Hepatocyte (in vitro differentiated cells): ENCODE data around the gene SCFD2. TPM values are rescaled to one million over a fixed set of nuclear protein-coding genes. Genes with fewer than 3 reads are reported as not detected.

Experiments used
- DNase-seq: peaks from one replicate; pipeline ENCODE4 v3.0.0-alpha.2; 2016; ENCODE audit warnings: low spot score
- H2AFZ ChIP-seq: fragments of 200-600 bp; sonication (generic); 2 replicates; pipeline ENCODE4 v1.6.0; 2016; ENCODE audit warnings: antibody characterized with exemption, mild to moderate bottlenecking
- H3K27ac ChIP-seq: fragments of 200-600 bp; sonication (generic); 2 replicates; pipeline ENCODE4 v1.5.1; 2016; ENCODE audit warnings: mild to moderate bottlenecking
- H3K27me3 ChIP-seq: fragments of 200-600 bp; sonication (generic); 2 replicates; pipeline ENCODE4 v1.6.1; 2016
- H3K36me3 ChIP-seq: fragments of 200-600 bp; sonication (generic); replicated peaks from 2 replicates; pipeline ENCODE4 v1.5.1; 2016; ENCODE audit warnings: low read depth; ENCODE audit not compliant: insufficient read depth
- H3K4me1 ChIP-seq: fragments of 200-600 bp; sonication (generic); 2 replicates; pipeline ENCODE4 v1.5.1; 2016; ENCODE audit warnings: mild to moderate bottlenecking, moderate library complexity; ENCODE audit not compliant: insufficient read depth
- H3K4me2 ChIP-seq: fragments of 200-600 bp; sonication (generic); 2 replicates; pipeline ENCODE4 v1.6.0; 2016
- H3K4me3 ChIP-seq: fragments of 200-600 bp; sonication (generic); 2 replicates; pipeline ENCODE4 v1.5.1; 2016; ENCODE audit warnings: mild to moderate bottlenecking
- H3K79me2 ChIP-seq: fragments of 200-600 bp; sonication (generic); 2 replicates; pipeline ENCODE4 v1.6.0; 2017; ENCODE audit warnings: mild to moderate bottlenecking
- H3K9me2 ChIP-seq: fragments of 200-600 bp; sonication (generic); replicated peaks from 2 replicates; pipeline ENCODE4 v1.6.0; 2017; ENCODE audit warnings: mild to moderate bottlenecking; ENCODE audit not compliant: insufficient read depth
- H3K9me3 ChIP-seq: fragments of 200-600 bp; sonication (generic); 2 replicates; pipeline ENCODE4 v1.5.1; 2016; ENCODE audit warnings: low read depth, mild to moderate bottlenecking
- H4K20me1 ChIP-seq: fragments of 200-600 bp; sonication (generic); 2 replicates; pipeline ENCODE4 v1.6.0; 2016; ENCODE audit warnings: mild to moderate bottlenecking; ENCODE audit not compliant: insufficient read depth, poor library complexity, severe bottlenecking
- CTCF ChIP-seq: fragments of 200-600 bp; sonication (generic); IDR thresholded peaks from 2 replicates; pipeline ENCODE4 v1.5.1; 2016; ENCODE audit warnings: antibody characterized with exemption, mild to moderate bottlenecking; ENCODE audit not compliant: poor library complexity
- EZH2 ChIP-seq: fragments of 200-600 bp; sonication (generic); IDR thresholded peaks from 2 replicates; pipeline ENCODE4 v1.6.1; 2016; ENCODE audit warnings: antibody characterized with exemption, mild to moderate bottlenecking, borderline replicate concordance
- EZH2phosphoT487 ChIP-seq: fragments of 200-600 bp; sonication (generic); IDR thresholded peaks from one replicate; pipeline ENCODE4 v1.6.1; 2018; ENCODE audit warnings: antibody characterized with exemption, mild to moderate bottlenecking, low read depth, moderate library complexity; ENCODE audit not compliant: unreplicated experiment, severe bottlenecking
- WGBS: methylation state at CpG from one replicate; pipeline ENCODE4 v1.1.6; 2016; ENCODE audit warnings: low lambda C conversion rate; ENCODE audit errors: missing lambda C conversion rate; 5-methylcytosine and 5-hydroxymethylcytosine counted together
- polyA plus RNA-seq: library from polyadenylated mRNA; unstranded; fragments of >200 nt; fragmentation: Nextera tagmentation; extraction: Ambion mirVana; gene quantifications from 2 replicates; pipeline ENCODE4 v1.2.1, GENCODE V29; 2016
- total RNA-seq: library from RNA; depleted of rRNA; stranded (reverse); fragments of >200 nt; gene quantifications from 2 replicates; pipeline ENCODE4 v1.2.3, GENCODE V29; 2014

The SCFD2 gene
- total and polyA plus RNA-seq, 2 experiments from 2014 or later: 8.4 to 15.7 TPM

- Histone ChIP-seq H3K4me2 (no peak overlapping the region), H3K9me2 (no peaks in the 10 kb centered on the region), H3K27ac (no peak overlapping the region), H2AFZ (no peak overlapping the region), H3K4me3 (no peak overlapping the region), H3K36me3 (no peaks in the 10 kb centered on the region), H3K27me3 (no peaks in the 10 kb centered on the region), H4K20me1 (no peaks in the 10 kb centered on the region), H3K9me3 (no peaks in the 10 kb centered on the region), H3K4me1 (peaks cover 9% of the 10 kb centered on the region), H3K79me2 (no peaks in the 10 kb centered on the region)
- no peak for DNase-seq
- WGBS: 90% methylated on average over 4 of the region's 4 CpGs
- TF ChIP-seq CTCF: no peak
- TF ChIP-seq EZH2: no peak
- TF ChIP-seq EZH2phosphoT487: no peak
These were observed 489.8 kb downstream of the SCFD2 start for GRCh38 chr4:52876069-52876468.

GRCh38 chr4:52874948-52875347 is 490.9 kb downstream of the SCFD2 start:
- H3K9me2 ChIP-seq: no peaks in the 10 kb centered on the region
- peaks cover 15% of the 10 kb centered on the region for H3K4me1 ChIP-seq
- DNase-seq: no peak
- TF ChIP-seq EZH2phosphoT487 (no peak), CTCF (no peak), EZH2 (no peak)
- no peaks in the 10 kb centered on the region for H3K9me3 ChIP-seq
- no peak overlapping the region for H2AFZ ChIP-seq
- no peaks in the 10 kb centered on the region for H4K20me1 ChIP-seq
- no peak overlapping the region for H3K4me3 ChIP-seq
- no peak overlapping the region for H3K4me2 ChIP-seq
- no peak overlapping the region for H3K27ac ChIP-seq
- 86% methylated on average over 5 of the region's 5 CpGs for WGBS
- H3K36me3 ChIP-seq: no peaks in the 10 kb centered on the region
- no peaks in the 10 kb centered on the region for H3K79me2 ChIP-seq
- H3K27me3 ChIP-seq: no peaks in the 10 kb centered on the region

GRCh38 chr4:52873861-52874343 is 492.0 kb downstream of the SCFD2 start:
- H3K9me3 ChIP-seq: no peaks in the 10 kb centered on the region
- no peak overlapping the region for H2AFZ ChIP-seq
- no peaks in the 10 kb centered on the region for H3K9me2 ChIP-seq
- 26% methylated on average over 10 of the region's 10 CpGs for WGBS
- H3K27me3 ChIP-seq: no peaks in the 10 kb centered on the region
- peaks cover 24% of the 10 kb centered on the region for H3K4me1 ChIP-seq
- no peaks in the 10 kb centered on the region for H3K36me3 ChIP-seq
- no peaks in the 10 kb centered on the region for H4K20me1 ChIP-seq
- H3K79me2 ChIP-seq: no peaks in the 10 kb centered on the region
- H3K27ac ChIP-seq: peak overlapping the region; percentile 36
- no peak for DNase-seq
- no peak overlapping the region for H3K4me3 ChIP-seq
- no peak for TF ChIP-seq EZH2
- no peak for TF ChIP-seq EZH2phosphoT487
- TF ChIP-seq CTCF: no peak
- peak overlapping the region; percentile 35 for H3K4me2 ChIP-seq

GRCh38 chr4:52873191-52873590 is 492.7 kb downstream of the SCFD2 start:
- DNase-seq: no peak
- peak overlapping the region; percentile 35 for H3K4me2 ChIP-seq
- 38% methylated on average over 1 of the region's 1 CpG for WGBS
- H3K9me2 ChIP-seq: no peaks in the 10 kb centered on the region
- H4K20me1 ChIP-seq: no peaks in the 10 kb centered on the region
- H2AFZ ChIP-seq: no peak overlapping the region
- no peaks in the 10 kb centered on the region for H3K36me3 ChIP-seq
- peak overlapping the region; percentile 36 for H3K27ac ChIP-seq
- TF ChIP-seq CTCF: no peak
- no peak for TF ChIP-seq EZH2phosphoT487
- no peak for TF ChIP-seq EZH2
- no peaks in the 10 kb centered on the region for H3K27me3 ChIP-seq
- H3K79me2 ChIP-seq: no peaks in the 10 kb centered on the region
- H3K4me1 ChIP-seq: peaks cover 31% of the 10 kb centered on the region
- no peaks in the 10 kb centered on the region for H3K9me3 ChIP-seq
- no peak overlapping the region for H3K4me3 ChIP-seq
